ENCODE measurements around the gene ARMC2.
"Not testable (repeated sequence)": the region's sequence is repeated elsewhere in the genome, so short reads cannot be mapped to it uniquely, and the experiment has no call there.

The ARMC2 gene

DNA sequence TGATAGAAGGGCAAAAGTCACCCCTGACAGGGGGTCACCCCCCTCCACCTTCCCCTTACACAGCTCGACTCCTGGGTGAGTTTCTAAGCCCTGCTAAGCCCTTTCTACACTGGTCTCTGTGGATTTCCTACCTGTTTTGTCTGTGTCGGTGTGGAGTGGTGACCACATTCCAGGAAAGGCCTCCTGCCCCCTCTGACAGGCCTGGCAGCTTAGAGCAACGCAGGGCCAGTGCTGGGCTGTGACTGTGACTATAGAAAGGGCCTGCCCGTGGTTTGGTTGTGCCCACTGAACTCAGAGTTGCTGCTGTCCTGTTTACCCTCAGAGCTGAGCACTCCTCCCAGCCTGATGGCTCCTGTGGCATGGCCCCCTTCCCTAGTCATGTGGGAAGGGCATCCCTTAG is 109.0 kb downstream of the ARMC2 start:
- no peak for DNase-seq

DNA sequence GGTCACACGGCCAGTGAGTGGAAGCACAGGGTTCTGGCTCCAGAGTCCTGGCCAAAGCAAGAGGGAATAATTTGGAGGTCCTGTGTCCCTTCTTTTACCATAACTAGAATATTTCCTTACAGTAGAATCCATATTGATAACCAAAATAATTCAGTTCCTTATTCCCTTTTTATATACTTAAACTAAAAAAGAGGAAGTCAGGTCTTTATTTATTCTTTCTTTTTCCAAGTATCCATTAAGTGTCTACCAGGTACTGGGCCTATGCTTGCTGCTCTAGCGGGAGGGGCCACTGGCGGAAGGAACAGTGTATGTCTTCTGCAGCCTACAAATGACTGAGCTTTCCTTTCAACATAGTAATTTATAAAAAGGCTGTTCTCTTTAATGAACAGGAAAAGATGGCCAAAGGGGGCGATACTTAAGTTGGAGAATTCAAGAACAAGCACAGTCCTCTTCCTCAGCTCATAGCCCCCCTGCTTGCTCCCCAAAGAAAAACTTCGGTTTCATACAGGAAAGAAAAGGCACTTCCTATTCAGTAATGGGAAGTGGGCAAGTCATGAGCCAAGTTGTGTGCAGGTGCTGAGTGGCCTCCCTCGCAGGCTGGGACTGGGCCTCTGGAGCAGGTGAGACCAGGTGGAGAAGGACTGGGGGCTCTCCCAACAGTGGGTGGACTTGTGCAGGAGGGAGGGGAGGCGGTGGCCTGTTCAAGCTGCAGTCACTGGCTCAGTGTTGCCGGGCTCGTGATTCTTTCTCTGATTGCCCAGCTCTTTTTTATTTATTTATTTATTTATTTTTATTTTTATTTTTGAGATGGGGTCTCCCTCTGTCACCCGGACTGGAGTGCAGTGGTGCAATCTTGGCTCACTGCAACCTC is 110.9 kb downstream of the ARMC2 start:
- DNase-seq, result no peak

DNA sequence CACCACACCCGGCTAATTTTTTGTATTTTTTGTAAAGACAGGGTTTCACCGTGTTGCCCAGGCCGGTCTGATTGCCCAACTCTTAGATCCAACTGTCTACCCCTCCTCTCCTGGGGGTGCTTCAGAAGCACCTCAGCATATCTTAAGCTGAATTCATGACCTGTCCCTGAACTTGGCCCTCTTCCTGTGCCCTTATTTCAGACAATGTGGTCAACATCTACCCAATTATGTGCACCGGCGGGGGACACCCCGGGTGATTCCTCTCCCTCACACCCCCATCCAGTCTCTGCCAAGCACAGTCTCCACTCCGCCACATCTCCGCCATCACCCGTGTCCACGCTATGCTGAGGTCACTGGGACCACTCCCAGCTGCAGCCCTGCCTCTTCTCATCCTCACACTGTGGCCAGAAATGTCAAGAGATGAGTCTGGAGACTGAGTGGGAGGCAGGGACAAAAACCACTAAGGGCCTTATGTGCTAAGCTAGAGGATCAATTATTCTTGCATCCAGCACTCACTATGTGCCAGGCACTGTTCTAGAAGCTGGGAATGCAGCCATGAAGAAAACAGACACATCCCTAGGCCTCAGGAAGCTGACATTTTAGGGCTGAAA is 111.9 kb downstream of the ARMC2 start:
- DNase-seq, result no peak

DNA sequence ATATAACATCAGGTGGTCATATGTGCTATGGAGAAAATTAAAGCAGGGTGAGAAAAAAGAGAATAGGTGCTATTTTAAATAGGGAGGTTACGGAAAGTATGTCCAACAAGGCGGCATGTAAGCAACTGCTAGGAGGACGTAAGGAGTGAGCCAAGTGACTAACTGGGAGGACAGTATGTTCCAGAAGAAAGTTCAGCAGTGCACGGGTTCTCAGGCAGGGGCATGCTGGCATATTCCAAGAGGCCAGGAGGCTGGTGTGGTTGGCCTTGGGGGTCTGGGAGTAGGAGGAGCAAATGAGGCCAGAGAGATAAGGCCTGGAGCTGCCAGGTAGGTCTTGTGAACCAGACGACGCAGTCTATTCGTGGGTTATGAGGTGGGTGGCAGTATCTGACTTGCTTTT is 112.4 kb downstream of the ARMC2 start:
- no peak for DNase-seq

DNA sequence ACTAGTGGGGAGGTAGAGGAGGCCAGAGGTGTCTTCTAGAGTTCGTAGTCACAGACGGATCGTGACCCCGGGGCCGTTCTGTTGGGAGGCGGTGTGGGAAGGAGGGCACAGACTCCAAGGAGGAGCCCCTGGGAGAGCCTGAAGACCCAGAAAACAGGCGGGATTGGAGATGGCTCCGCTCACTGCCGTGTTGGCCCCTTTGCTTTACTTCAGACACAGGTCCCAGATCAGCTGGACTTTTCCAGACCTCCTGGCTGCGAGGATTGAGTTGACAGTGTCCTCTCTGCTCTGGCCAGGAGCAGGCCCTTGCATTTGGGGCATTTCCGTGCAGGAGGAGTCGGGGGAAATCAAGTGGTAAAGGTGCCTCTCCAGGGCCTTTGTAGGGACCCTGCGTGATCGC is 112.9 kb downstream of the ARMC2 start:
- no peak for DNase-seq

DNA sequence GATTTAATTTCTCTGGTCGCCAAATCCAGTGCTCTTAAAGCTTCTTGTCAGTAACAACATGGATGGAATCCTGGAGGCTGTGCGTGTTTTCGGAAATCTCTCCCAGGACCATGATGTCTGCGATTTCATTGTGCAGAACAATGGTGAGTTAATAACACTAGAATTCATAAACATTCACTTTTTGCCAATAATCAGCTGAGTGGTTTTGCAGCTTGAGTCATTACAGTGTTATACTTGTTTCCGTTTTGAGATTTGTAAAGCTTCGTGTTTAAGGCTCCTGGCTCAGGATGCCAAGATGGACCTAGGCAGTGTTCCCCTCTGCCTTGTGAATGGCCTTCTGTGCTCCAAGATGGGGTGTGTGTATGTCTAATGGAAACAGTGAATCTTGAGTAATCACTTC is 113.8 kb downstream of the ARMC2 start:
- DNase-seq, result no peak

DNA sequence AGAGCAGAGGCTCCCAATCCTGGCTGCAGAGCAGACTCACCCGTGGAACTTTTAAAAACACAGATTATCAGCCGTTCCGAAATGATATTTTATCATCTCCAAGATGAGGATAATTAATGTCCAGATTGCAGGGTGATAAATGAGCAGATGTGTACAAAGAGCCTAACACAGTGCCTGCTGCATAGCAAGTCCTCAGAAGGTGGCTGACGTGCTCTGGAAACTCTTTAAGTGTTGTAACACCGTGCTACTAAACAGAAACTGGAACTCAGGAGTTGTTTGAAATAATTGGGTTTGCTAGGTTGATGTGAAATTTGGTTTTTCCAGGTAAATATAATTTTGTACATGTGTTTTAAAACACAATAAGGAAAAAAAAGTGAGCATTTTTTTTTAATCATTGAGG is 118.0 kb downstream of the ARMC2 start:
- no peak for DNase-seq

DNA sequence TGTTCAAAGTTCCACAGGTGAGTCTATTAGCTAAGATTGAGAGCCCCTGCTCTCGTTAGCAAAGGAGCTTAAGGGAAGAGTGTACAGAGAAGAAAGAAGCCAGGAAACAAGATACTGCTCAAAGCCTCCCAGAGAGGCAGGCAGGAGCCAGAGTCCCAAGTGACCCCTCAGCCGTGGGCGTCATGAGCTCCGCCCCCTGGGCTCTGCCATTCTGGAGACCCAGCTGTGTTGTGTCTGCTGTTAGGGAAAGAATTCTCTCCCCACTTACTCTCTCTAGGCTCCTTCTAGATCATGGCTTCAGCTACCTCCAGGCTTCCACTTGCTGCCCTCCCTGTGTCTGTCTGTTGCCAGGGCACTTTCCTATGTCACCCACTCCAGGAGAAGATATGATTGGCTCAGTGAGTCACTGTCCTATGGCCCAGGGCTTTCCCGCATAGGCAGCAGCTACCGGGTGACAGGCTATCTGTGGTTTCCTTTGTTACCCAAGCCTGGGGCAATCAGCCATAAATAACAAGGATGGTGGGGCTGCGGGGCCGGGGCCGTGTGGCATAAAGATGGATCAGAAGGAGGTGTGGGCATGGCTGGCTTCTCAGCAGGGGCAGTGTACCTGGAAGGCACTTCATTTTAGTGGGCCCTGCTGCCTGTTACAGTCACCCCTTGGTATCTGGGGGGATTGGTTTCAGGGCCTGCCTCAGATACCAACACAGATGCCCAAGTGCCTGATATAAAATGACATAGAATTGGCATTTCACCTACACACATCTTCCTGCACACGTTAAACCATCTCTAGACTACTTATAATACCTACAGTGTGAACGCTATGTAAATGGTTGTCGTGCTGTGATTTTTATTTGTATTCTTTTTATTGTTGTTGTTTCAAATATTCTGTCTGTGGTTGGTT is 118.9 kb downstream of the ARMC2 start:
- DNase-seq, result no peak

DNA sequence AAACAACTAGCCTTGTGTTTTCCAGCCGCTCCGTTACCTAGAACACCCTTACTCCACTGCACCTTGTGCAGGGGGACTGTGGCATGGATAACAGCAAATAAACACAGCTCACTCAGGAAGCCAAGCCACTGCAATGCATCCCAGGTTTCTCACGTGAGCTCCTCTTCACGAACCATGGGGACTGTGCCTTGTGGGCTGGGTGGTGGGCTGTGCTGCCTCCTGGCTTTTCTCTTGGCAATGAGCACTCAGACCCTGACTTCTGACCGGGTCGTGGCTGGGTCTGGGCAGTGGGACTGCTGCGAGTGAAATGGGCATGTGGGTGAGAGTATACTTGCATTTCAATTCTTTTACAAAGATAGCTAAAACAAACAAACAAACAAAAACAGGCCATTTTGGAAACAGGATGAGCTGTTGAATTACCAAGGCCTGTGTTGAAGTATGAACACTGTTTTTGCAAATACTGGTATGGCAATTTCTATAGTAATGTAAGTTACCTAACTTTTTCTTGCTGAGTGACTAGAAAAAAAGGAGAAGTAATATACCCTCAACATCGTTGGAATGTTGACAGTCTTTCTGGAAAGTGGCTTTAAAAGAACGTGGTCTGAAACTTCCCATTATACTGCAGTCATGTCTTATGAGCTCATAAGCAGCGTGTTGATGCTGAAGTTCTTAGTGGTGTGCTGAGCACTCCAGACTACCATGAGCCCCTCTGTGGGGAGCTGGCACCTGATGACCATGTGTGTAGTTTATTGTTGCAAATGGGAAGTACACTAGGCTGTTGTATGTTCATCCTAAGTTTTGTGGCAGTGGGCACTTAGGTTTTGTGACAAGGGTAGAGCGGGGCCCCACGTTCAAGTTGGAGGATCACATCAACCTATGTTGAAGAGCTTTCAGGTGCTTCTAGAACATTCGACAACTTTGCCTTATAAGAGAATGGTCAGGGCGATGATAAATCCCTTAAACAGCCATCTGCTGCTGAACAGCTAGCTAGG is 120.4 kb downstream of the ARMC2 start:
- no peak for DNase-seq

DNA sequence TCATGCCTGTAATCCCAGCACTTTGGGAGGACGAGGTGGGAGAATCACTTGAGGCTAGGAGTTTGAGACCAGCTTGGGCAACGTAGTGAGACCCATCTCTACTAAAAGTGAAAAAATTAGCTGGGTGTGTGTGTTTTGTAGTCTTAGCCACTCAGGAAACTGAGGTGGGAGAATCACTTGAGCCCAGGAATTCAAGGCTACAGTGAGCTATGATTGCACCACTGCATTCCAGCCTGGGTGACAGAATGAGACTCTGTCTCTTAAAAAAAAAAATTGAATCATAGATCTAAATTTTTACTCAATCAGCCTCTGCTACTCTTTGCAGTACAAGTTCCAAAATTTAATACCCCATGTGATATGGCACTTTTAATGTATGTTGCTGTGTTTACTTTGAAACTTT is 121.6 kb downstream of the ARMC2 start:
- DNase-seq, result no peak

DNA sequence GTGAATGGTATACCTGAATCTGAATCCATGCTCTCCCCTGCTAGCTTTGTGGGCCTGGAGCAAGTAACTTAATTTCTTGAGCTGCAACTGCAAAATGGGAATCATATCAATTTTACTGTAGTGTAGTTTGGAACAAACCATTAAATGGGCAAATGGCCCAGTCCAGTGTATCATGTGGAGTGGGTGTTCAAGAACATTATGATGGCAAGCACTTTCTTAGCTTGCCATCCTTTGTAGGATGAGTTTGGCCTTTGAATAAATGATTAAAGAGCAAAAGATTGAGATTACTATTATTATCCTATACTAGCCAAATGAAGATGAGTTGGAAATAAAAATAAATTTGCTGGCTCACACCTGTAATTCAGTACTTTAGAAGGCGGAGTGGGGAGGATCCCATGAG is 126.0 kb downstream of the ARMC2 start:
- no peak for DNase-seq

DNA sequence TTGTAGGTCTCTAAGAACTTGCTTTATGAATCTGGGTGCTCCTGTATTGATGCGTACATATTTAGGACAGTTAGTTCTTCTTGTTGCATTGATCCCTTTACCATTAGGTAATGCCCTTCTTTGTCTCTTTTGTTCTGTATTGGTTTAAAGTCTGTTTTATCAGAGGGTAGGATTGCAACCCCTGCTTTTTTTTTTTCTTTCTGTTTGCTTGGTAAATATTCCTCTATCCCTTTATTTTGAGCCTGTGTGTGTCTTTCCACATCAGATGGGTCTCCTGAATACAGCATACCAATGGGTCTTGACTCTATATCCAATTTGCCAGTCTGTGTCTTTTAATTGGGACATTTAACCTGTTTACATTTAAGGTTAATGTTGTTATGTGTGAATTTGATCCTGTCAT is 130.4 kb downstream of the ARMC2 start:
- DNase-seq, result not testable (repeated sequence)

DNA sequence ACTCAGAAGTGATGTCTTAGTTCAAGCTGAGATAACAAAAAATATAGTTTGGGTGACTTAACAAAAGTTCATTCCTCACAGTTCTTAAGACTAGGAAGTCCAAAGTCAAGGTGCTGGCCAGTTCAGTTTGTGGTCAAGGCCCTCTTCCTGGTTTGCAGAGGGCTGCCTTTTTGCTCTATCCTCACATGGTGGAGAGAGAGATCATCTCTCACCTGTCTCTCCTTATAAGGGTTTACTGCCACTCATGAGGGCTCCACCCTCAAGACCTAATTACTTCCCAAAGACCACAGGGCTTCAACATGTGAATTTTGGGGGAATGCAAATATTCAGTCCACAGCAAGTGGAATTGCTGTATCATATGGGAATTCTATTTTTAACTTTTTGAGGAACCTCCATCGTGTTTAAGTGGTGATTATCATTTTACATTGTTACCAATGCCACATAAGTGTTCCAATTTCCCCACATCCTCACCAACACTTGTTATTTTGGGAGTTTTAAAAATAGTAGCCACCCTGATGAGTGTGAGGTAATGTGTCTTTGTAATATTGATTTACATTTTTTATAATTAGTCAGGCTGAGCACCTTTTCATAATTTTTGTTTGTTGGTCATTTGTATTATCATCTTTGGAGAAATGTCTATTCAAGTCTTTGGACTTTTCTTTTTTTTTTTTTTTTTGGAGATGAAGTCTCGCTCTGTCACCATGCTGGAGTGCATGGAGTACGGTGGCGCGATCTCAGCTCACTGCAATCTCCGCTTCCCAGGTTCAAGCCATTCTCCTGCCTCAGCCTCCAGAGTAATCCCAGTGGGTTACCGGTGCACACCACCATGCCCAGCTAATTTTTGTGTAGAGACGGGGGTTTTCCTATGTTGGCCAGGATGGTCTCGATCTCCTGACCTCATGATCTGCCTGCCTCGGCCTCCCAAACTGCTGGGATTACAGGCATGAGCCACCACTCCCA is 134.2 kb downstream of the ARMC2 start:
- DNase-seq, result no peak

DNA sequence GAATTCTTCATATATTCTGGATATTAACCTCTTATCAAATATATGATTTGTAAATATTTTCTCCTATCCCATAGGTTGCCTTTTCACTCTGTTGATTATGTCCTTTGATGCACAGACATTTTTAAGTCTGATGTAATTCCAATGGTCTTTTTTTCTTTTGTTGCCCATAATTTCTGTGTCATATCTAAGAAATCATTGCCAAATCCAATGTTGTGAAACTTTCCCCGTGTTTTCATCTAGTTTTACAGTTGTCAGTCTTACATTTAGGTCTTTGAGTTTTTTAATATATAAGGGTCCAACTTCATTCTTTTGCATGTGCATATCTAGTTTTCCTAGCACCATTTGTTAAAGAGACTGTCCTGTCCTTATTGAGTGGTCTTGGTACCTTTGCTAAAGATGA is 134.9 kb downstream of the ARMC2 start:
- no peak for DNase-seq

DNA sequence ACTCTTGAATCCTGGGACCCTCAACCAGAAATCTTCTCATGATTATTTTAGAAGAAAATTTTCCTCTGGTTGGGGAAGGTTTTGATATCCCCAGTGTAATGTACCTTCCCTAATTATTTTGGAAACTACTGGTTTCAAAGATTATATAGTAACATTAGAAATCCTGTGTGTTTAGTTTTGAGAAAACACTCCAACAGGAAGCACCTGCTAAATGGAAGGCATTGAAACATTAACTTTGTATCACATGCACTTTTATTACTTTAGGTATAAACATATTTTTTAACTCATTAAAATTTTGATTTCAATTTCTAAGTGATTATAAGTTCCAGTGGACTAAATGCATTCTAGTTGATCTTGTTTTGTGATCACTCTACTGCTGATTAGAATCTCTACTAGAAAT is 137.1 kb downstream of the ARMC2 start:
- no peak for DNase-seq

DNA sequence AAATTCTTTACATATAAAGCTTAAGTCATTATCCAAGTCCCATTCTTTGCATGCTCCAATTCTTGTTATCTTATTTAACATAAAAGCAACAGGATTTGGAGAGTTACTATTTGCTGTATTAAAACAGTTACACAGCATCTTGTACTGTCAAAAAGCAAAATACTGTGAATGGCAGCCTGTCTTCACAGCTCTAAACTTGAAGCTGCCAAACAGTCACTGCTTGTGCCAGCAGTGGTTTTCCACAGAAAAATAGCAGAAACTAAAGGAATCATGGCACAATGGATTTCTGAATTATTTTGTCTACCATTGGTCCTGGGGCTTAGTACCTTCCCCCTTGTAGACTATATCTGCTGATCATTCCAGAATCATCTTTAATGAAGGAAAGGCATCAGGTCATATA is 138.9 kb downstream of the ARMC2 start:
- no peak for DNase-seq

DNA sequence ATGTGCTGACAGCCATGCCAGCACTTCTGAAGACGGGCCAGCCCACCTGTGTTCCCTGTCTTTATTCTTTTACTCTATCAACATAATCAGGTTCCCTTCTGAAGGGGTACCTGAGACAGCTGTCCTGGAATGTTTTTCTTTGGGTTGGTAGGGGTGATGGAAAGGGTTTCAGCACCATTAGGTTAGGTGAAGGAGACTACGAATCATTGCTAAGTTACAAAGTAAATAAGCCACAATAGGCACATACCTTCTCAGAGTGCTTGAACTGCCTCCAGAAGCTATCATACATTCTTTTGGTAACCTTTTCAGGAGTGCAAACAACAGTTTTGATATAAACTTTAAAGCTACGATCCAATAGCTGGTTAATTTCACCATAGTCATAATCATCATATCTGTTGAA is 140.1 kb downstream of the ARMC2 start:
- DNase-seq, result no peak

DNA sequence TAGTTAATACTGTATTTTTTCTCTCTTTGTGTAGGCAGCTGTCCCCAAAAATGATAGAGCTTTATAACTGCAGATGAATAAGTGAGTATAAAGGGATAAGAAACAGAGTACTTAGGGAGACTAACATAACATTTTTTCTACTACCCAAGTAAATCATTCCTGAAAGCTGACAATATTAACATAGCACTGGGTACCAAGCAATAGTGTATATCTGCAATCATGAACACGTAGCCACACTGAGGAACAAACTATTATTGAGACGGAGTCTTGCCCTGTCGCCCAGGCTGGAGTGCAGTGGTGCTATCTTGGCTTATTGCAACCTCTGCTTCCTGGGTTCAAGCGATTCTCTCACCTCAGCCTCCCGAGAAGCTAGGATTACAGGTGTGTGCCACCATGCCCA is 140.5 kb downstream of the ARMC2 start:
- no peak for DNase-seq

DNA sequence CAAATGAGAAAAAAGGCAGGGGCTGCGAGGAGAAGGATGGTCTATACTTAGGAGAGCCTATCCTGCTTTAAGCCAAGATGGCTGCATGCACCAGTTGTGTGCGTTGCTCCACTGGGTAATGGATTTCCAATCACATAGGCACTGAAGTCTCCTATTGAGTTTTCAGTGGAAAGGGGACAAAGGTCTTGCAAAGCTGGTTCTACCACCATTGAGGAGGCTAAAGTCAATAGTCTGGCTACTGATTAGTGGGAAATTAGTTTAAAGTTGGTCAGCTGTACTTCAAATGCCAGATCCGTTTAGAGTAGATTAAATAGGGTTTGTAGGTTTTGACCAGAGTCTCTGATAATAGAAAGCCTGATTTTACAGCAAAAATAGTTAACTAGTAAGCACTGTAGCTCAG is 141.5 kb downstream of the ARMC2 start:
- no peak for DNase-seq

DNA sequence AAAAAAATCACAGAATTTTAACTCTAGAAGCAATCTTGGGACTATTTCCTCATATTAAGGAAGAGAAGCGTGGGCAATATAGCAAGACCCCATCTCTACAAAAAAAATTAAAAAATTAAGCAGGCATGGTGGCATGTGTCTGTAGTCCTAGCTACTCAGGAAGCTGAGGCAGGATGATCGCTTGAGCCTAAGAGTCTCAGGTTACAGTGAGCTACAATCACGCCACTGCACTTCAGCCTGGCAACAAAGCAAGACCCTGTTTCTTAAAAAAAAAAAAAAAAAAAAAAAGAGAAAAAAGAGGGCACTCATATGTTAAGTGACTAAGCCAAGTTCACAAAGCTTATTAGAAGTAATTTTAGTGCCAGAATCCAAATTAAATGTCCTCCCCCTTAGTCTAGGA is 145.7 kb downstream of the ARMC2 start:
- DNase-seq, result no peak

DNA sequence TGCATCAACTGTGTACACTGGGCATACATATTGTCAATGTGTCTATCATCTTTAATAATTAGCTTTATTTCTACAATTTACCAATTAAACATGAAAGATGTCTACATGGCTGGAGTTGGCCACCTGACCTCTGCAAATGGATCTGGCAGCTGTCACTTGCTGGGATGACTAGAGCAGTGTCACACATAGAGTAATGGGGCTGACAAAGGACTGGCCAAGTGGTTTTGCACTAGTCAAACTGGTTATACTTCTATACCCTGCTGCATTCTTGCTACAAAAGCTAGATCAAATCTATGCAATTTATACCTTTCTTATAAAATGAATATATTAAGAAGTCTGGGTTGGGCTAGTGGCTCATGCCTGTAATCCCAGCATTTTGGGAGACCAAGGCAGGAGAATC is 147.1 kb downstream of the ARMC2 start:
- no peak for DNase-seq

All from NCI-H446 (cell line).